C4-2B (cell line): ENCODE results near the gene ADCY9.

ENCODE experiments used
- CTCF ChIP-seq: fragments of 450-650 bp; conservative IDR thresholded peaks from 2 replicates; pipeline ENCODE4 v1.5.1; 2017; ENCODE audit warnings: mild to moderate bottlenecking
- ZFX ChIP-seq: fragments of 450-650 bp; IDR thresholded peaks from 2 replicates; pipeline ENCODE4 v1.6.1; 2017

DNA sequence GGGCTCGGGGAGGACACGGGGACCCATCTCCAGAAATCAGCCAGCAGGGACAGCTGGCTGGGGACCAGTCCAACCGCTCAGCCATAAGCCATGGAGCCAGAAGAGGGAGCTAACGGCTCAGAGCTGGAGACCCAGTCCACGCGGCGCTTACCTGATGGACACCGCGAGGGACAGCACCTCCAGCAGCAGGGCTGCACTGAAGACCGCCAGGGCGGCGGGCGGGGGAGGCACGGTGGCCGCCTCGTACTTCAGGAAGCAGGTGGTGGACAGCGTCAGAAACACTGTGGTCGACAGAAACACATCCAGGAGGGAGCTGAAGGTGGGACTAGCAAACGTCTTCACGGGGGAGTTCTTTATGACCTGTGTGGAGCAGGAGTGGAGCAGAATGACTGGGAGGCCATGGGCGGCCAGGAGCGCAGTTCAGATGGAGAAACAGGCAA is 133.1 kb downstream of the ADCY9 start:
- TF ChIP-seq CTCF (peak; percentile 95), ZFX (no peak)
